Neuron (in vitro differentiated cells): ENCODE results near the gene MAGEA2.
"Not testable (repeated sequence)": the region's sequence is repeated elsewhere in the genome, so short reads cannot be mapped to it uniquely, and the experiment has no call there.

Source experiments
- H2AFZ ChIP-seq: one replicate; pipeline ENCODE4 v1.6.1; 2013; ENCODE audit warnings: low read depth, mild to moderate bottlenecking, inconsistent platforms, low read length, moderate library complexity
- H3K27me3 ChIP-seq: one replicate; pipeline ENCODE4 v1.6.1; 2013; ENCODE audit warnings: low read length; ENCODE audit not compliant: insufficient read depth
- H3K36me3 ChIP-seq: one replicate; pipeline ENCODE4 v1.6.1; 2013; ENCODE audit warnings: low read length; ENCODE audit not compliant: insufficient read depth
- H3K4me1 ChIP-seq: one replicate; pipeline ENCODE4 v1.6.1; 2013; ENCODE audit warnings: low read length; ENCODE audit not compliant: insufficient read depth
- H3K4me3 ChIP-seq: 2 replicates; pipeline ENCODE4 v1.5.1; 2013; ENCODE audit warnings: mild to moderate bottlenecking, low read length, moderate library complexity
- H3K9me3 ChIP-seq: one replicate; pipeline ENCODE4 v1.6.1; 2013; ENCODE audit warnings: low read length

Gene MAGEA2

DNA sequence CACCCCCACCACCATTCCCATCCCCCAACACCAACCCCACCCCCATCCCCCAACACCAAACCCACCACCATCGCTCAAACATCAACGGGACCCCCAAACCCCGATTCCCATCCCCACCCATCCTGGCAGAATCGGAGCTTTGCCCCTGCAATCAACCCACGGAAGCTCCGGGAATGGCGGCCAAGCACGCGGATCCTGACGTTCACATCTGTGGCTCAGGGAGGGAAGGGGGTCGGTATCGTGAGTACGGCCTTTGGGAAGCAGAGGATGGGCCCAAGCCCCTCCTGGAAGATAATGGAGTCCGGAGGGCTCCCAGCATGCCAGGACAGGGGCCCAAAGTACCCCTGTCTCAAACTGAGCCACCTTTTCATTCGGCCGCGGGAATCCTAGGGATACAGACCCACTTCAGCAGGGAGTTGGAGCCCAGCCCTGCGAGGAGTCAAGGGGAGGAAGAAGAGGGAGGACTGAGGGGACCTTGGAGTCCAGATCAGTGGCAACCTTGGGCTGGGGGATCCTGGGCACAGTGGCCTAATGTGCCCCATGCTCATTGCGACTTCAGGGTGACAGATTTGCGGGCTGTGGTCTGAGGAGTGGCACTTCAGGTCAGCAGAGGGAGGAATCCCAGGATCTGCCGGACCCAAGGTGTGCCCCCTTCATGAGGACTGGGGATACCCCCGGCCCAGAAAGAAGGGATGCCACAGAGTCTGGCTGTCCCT lies 19.3 kb downstream of the MAGEA2 start:
- H3K9me3 ChIP-seq: not testable (repeated sequence)

GRCh38 chrX:152733261-152733975 lies 20.2 kb downstream of the MAGEA2 start, which contains the start of the genes CSAG1 and MAGEA12:
TSS of gene CSAG1 (minus strand) at chrX:152733721. CDS start at chrX:152732460, 1,261 bp downstream.
TSS of gene MAGEA12 (plus strand) at chrX:152733757. CDS start at chrX:152736162, 2,405 bp downstream.
- H2AFZ ChIP-seq: no peak within 1 kb of the TSS
- H3K4me1 ChIP-seq: no peaks in the 10 kb centered on the region
- no peaks in the 10 kb centered on the region for H3K36me3 ChIP-seq
- no peaks in the 10 kb centered on the region for H3K9me3 ChIP-seq
- H3K27me3 ChIP-seq: peaks cover 14% of the 10 kb centered on the region
- no peak within 1 kb of the TSS for H3K4me3 ChIP-seq

More for the DNA sequence above, 19.3 kb downstream of the MAGEA2 start:
- H3K27me3 ChIP-seq: peaks cover 16% of the 10 kb centered on the region
- H3K36me3 ChIP-seq, H3K4me3 ChIP-seq, H2AFZ ChIP-seq, H3K4me1 ChIP-seq: not testable (repeated sequence)

DNA sequence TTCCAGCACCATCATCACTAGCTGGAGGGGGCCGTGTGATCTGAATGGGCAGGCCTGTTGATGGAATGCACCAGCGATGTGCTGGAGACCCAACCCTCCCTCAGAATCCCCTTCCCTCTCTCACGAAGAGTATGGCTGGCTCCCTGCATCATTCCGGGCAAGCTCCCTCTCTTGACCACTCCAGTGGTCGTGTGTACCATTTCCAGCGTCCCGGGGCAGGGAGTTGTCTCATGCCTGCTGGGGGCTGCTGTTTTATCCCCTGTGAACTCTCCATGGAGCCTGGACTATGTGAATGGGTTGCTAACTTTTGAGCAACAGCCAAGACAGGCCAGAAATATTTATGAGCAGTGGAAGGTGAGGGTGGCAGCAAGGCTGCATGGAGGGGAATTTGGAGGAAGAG lies 28.2 kb downstream of the MAGEA2 start:
- Histone ChIP-seq H3K9me3 (no peaks in the 10 kb centered on the region), H2AFZ (no peak overlapping the region), H3K36me3 (no peaks in the 10 kb centered on the region), H3K4me1 (no peaks in the 10 kb centered on the region), H3K4me3 (no peak overlapping the region), H3K27me3 (peaks cover 4% of the 10 kb centered on the region)

DNA sequence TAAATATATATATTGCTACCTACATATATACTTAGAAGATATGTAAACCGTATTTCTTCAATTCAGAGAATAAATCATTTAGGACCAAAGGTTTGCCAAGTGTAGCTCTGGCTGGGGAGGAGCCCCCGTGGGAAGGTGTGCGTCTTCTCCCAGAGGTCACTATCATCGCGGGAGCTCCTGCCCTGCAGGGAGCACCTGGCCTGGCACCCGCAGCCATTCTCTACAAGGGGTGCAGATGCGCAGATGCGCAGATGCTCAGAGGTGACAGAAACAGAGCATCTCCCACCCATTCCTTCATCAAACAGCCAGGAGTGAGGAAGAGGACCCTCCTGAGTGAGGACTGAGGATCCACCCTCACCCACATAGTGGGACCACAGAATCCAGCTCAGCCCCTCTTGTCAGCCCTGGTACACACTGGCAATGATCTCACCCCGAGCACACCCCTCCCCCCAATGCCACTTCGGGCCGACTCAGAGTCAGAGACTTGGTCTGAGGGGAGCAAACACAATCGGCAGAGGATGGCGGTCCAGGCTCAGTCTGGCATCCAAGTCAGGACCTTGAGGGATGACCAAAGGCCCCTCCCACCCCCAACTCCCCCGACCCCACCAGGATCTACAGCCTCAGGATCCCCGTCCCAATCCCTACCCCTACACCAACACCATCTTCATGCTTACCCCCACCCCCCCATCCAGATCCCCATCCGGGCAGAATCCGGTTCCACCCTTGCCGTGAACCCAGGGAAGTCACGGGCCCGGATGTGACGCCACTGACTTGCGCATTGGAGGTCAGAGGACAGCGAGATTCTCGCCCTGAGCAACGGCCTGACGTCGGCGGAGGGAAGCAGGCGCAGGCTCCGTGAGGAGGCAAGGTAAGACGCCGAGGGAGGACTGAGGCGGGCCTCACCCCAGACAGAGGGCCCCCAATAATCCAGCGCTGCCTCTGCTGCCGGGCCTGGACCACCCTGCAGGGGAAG lies 39.5 kb downstream of the MAGEA2 start, which contains the start of gene MAGEA2B:
TSS of gene MAGEA2B (plus strand) at position 814 of the 973 bp plus-strand sequence. CDS start 2,479 bp downstream, outside the sequence.
- not testable (repeated sequence) for H3K9me3 ChIP-seq, H3K4me1 ChIP-seq, H3K4me3 ChIP-seq, H3K36me3 ChIP-seq, H2AFZ ChIP-seq, H3K27me3 ChIP-seq

- not testable (repeated sequence) for H2AFZ ChIP-seq, H3K27me3 ChIP-seq, H3K4me1 ChIP-seq, H3K9me3 ChIP-seq, H3K36me3 ChIP-seq, H3K4me3 ChIP-seq
These were observed 40.4 kb downstream of the MAGEA2 start for GRCh38 chrX:152713195-152713594.

DNA sequence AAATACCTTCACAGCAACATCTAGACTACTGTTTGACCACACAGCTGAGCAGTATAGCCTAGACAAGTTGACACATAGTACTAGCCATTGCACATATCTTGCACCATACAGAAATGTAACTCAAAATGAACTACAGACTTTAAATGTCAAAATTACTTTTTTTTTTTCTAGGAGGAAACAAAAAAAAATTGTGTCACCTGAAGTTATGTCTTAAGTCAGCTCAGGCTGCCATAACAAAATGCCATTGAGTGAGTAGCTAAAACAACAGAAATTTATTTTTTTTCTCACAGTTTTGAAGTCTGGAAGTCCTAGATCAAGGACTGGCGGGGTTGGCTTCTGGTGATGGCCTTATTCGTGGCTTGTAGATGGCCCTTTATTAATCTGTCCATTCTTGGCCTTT lies 44.5 kb downstream of the MAGEA2 start, which contains the start of gene CSAG2:
TSS of gene CSAG2 (minus strand) at position 101 of the 400 bp plus-strand sequence. CDS start 161 bp downstream, outside the sequence.
- not testable (repeated sequence) for H3K27me3 ChIP-seq, H3K4me1 ChIP-seq, H3K4me3 ChIP-seq, H3K36me3 ChIP-seq, H2AFZ ChIP-seq, H3K9me3 ChIP-seq

DNA sequence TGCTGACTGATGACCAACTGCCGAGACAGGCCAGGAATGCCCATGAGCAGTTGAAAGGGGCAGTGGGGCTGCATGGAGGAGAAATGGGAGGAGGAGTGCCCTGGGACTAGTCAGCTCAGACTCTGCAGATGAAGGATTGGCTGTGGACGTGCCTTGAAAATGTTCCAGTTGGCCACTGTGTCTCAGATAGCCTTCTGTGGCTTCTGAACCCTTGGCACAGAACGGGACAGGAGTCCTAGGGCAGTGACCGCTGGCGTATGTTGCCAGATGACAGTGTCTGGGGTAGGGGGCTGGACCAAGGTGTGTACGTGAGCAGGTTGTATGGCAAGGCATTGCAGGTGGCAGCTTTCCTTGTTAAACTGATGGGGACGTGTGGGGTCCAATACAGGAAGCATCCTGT lies 47.1 kb downstream of the MAGEA2 start:
- not testable (repeated sequence) for H3K36me3 ChIP-seq, H2AFZ ChIP-seq, H3K27me3 ChIP-seq, H3K4me3 ChIP-seq, H3K9me3 ChIP-seq, H3K4me1 ChIP-seq

DNA sequence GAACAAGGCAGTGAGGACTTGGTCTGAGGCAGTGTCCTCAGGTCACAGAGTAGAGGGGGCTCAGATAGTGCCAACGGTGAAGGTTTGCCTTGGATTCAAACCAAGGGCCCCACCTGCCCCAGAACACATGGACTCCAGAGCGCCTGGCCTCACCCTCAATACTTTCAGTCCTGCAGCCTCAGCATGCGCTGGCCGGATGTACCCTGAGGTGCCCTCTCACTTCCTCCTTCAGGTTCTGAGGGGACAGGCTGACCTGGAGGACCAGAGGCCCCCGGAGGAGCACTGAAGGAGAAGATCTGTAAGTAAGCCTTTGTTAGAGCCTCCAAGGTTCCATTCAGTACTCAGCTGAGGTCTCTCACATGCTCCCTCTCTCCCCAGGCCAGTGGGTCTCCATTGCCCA lies 53.3 kb downstream of the MAGEA2 start:
- H3K36me3 ChIP-seq, H3K27me3 ChIP-seq, H3K4me1 ChIP-seq, H3K4me3 ChIP-seq, H2AFZ ChIP-seq, H3K9me3 ChIP-seq: not testable (repeated sequence)
